NB4 (cell line): ENCODE measurements around the gene GPR55.

Experiments
- DNase-seq: peaks from one replicate; pipeline ENCODE4 v3.0.0; 2010; ENCODE audit warnings: low read depth
- H3K4me3 ChIP-seq: one replicate; pipeline ENCODE4 v1.5.1; 2011; ENCODE audit warnings: mild to moderate bottlenecking, low read depth, low read length, moderate library complexity
- CTCF ChIP-seq: IDR thresholded peaks from one replicate; pipeline ENCODE4 v1.5.1; 2012; ENCODE audit warnings: low read depth, low read length
- MAX ChIP-seq: IDR thresholded peaks from 2 replicates; pipeline ENCODE4 v1.6.1; 2011; ENCODE audit warnings: low read depth, low read length
- MYC ChIP-seq: IDR thresholded peaks from 2 replicates; pipeline ENCODE4 v1.6.1; 2011; ENCODE audit warnings: low read depth, low read length
- POLR2A ChIP-seq: IDR thresholded peaks from 2 replicates; pipeline ENCODE4 v1.6.1; 2011; ENCODE audit warnings: mild to moderate bottlenecking; ENCODE audit not compliant: insufficient read length; ENCODE audit errors: extremely low read depth

GPR55 gene

GRCh38 chr2:230942371-230942770 lies 17.3 kb upstream of the GPR55 start:
- no peak overlapping the region for H3K4me3 ChIP-seq
- TF ChIP-seq MAX = no peak
- no peak for TF ChIP-seq POLR2A
- no peak for TF ChIP-seq MYC
- TF ChIP-seq CTCF = no peak
- DNase-seq = no peak

GRCh38 chr2:230941202-230942180 lies 16.4 kb upstream of the GPR55 start:
- TF ChIP-seq CTCF = no peak
- TF ChIP-seq POLR2A = no peak
- no peak for TF ChIP-seq MYC
- no peak for TF ChIP-seq MAX
- H3K4me3 ChIP-seq = no peak overlapping the region
- no peak for DNase-seq

- no peak for DNase-seq
- no peak overlapping the region for H3K4me3 ChIP-seq
- TF ChIP-seq POLR2A (no peak), CTCF (no peak), MYC (no peak), MAX (no peak)
Observed at GRCh38 chr2:230940471-230940815, 15.4 kb upstream of the GPR55 start.

- no peak overlapping the region for H3K4me3 ChIP-seq
- DNase-seq = no peak
- no peak for TF ChIP-seq MYC
- TF ChIP-seq MAX = no peak
- TF ChIP-seq POLR2A = no peak
- TF ChIP-seq CTCF = no peak
Observed at GRCh38 chr2:230939691-230940470, 14.8 kb upstream of the GPR55 start.

- DNase-seq = no peak
- TF ChIP-seq MYC (no peak), CTCF (no peak), POLR2A (no peak), MAX (no peak)
- H3K4me3 ChIP-seq = no peak overlapping the region
Observed at GRCh38 chr2:230939066-230939591, 14.1 kb upstream of the GPR55 start.
